Kidney (tissue), 14 donors: ENCODE data around the gene NDUFV1. TPM values are rescaled to one million over a fixed set of nuclear protein-coding genes. Genes with fewer than 3 reads are reported as not detected.
A peak's percentile ranks its signal among the peaks of the same experiment; 100 is the strongest.
"Not testable (repeated sequence)": the region's sequence is repeated elsewhere in the genome, so short reads cannot be mapped to it uniquely, and the experiment has no call there.

Experiments
- DNase-seq, 5 donors: peaks; one replicate each; pipeline ENCODE4 v3.0.0-alpha.2; 2013 to 2020
- FAIRE-seq: peaks from 2 replicates; lab custom pipeline; 2012; peaks lifted over from hg19 to GRCh38; lab: Jason Lieb, UNC
- H3K27ac ChIP-seq, 2 donors: one replicate each; pipeline ENCODE4 v1.7.0; 2013; ENCODE audit warnings: low read depth in 2 of 2, low read length in 2 of 2, inconsistent platforms in 1 of 2
- H3K27me3 ChIP-seq: one replicate; pipeline ENCODE4 v1.7.1; 2013; ENCODE audit warnings: low read length, inconsistent platforms; ENCODE audit not compliant: control insufficient read depth, insufficient read depth
- H3K36me3 ChIP-seq, 3 donors: one replicate each; pipeline versions ENCODE4 v1.7.0 to v1.7.1; 2013; ENCODE audit warnings: low read length in 3 of 3, control low read depth in 1 of 3, inconsistent platforms in 1 of 3; ENCODE audit not compliant: insufficient read depth in 3 of 3, control insufficient read depth in 2 of 3
- H3K4me1 ChIP-seq, 3 donors: one replicate each; pipeline versions ENCODE4 v1.7.0 to v1.7.1; 2013; ENCODE audit warnings: low read length in 3 of 3, inconsistent platforms in 1 of 3, low read depth in 1 of 3; ENCODE audit not compliant: control insufficient read depth in 2 of 3, insufficient read depth in 2 of 3
- H3K4me3 ChIP-seq, 3 donors: one replicate each; pipeline versions ENCODE4 v1.7.0 to v1.8.1; 2013; ENCODE audit warnings: low read length in 3 of 3, control low read depth in 1 of 3, inconsistent platforms in 1 of 3
- H3K9ac ChIP-seq, 3 donors: one replicate each; pipeline versions ENCODE4 v1.7.0 to v1.7.1; 2013; ENCODE audit warnings: low read length in 3 of 3, control low read depth in 1 of 3, inconsistent platforms in 1 of 3
- H3K9me3 ChIP-seq, 3 donors: one replicate each; pipeline versions ENCODE4 v1.7.0 to v1.7.1; 2013; ENCODE audit warnings: low read length in 3 of 3, control low read depth in 1 of 3, inconsistent platforms in 1 of 3; ENCODE audit not compliant: control insufficient read depth in 2 of 3, insufficient read depth in 1 of 3
- CTCF ChIP-seq: IDR thresholded peaks from 3 replicates; pipeline ENCODE4 v1.5.1; 2012; ENCODE audit warnings: mild to moderate bottlenecking, moderate library complexity, borderline replicate concordance; ENCODE audit not compliant: insufficient read depth; ENCODE audit errors: extremely low read depth
- intact Hi-C: fragments of 100-400 bp; cut with DNase I; formaldehyde crosslinking; loops from one replicate; pipeline ENCODE4 v1.11.1; 2022
- polyA plus RNA-seq: library from polyadenylated mRNA; stranded (reverse); fragments of 350-450 nt; fragmentation: Illumina TruSeq; extraction: RNeasy Lipid Tissue Mini Kit (QIAGEN cat#74804); gene quantifications from one replicate; pipeline ENCODE4 v1.2.3, GENCODE V29; 2014; ENCODE audit warnings: low read depth, low replicate concordance; ENCODE audit not compliant: insufficient read depth
- total RNA-seq: library from RNA; stranded (reverse); fragmentation: NEBNext Ultra II Directional; extraction: Animal tissue kit (Norgen Biotek cat#: 25700); gene quantifications from one replicate; pipeline ENCODE4 v1.2.1, GENCODE V29; 2021
- donor health status: control.
- donor health status: control.
- donor health status: control.
- donor health status: control.
- donor health status: control.
- donor health status: DM: yes; HTN: yes; CAD: no.
- donor health status: Normal renal cell carcinoma (clear cell type).

Gene NDUFV1
- total and polyA plus RNA-seq, 2 donors from 2014 or later = 191 to 395 TPM

- H3K4me3 ChIP-seq, H3K9ac ChIP-seq, H3K27me3 ChIP-seq, FAIRE-seq, intact Hi-C loops, H3K27ac ChIP-seq, H3K36me3 ChIP-seq, H3K9me3 ChIP-seq: not testable (repeated sequence)
- DNase-seq = peak in 1 of 5 donors; percentile 43
- H3K4me1 ChIP-seq = peaks cover 0 to 11% (median 6%) of the 10 kb centered on the region in 3 donors
Observed at GRCh38 chr11:67626131-67626833, 19.5 kb downstream of the NDUFV1 start.

DNA sequence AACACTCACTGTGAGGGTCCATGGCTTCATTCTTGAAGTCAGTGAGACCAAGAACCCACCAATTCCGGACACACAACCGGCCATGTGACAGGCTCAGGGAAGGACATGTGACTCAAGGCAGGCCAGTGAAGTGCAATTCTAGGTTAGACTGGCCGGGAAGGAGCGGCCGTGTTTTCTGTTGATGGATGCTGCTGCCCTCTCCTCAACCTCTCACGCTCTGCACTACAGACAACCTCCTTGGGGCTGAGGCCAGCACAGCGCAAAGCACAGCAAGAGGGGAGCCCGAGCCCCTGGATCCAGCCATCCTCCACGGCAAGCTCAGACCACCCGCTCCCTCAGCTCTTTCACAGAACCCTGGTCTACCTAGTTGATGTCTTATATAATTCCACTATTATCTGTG is 20.2 kb downstream of the NDUFV1 start:
- no peak overlapping the region for H3K9ac ChIP-seq
- DNase-seq (peak in 2 of 5 donors; percentile 35 to 57), FAIRE-seq (no peak)
- no peak overlapping the region for H3K4me3 ChIP-seq
- H3K9me3 ChIP-seq = no peaks in the 10 kb centered on the region
- H3K27me3 ChIP-seq = no peaks in the 10 kb centered on the region
- H3K27ac ChIP-seq = no peak overlapping the region
- TF ChIP-seq CTCF = no peak
- peaks cover 0 to 18% (median 6%) of the 10 kb centered on the region in 3 donors for H3K4me1 ChIP-seq
- no peaks in the 10 kb centered on the region for H3K36me3 ChIP-seq
- intact Hi-C loops = no loop called here

- Histone ChIP-seq H3K4me3 (no peak overlapping the region), H3K9ac (no peak overlapping the region), H3K27me3 (no peaks in the 10 kb centered on the region), H3K36me3 (no peaks in the 10 kb centered on the region), H3K9me3 (no peaks in the 10 kb centered on the region), H3K4me1 (peaks cover 0 to 21% (median 6%) of the 10 kb centered on the region in 3 donors), H3K27ac (no peak overlapping the region)
- TF ChIP-seq CTCF = no peak
- DNase-seq (peak in 3 of 5 donors; percentile 7 to 59 (median 53)), FAIRE-seq (no peak)
- intact Hi-C loops = no loop called here
Observed at GRCh38 chr11:67627441-67627811, 20.7 kb downstream of the NDUFV1 start.

- H3K36me3 ChIP-seq = no peaks in the 10 kb centered on the region
- TF ChIP-seq CTCF = no peak
- peak in 3 of 5 donors; percentile 7 to 71 (median 57) for DNase-seq
- FAIRE-seq = no peak
- no peak overlapping the region for H3K27ac ChIP-seq
- intact Hi-C loops = no loop called here
- H3K9ac ChIP-seq = no peak overlapping the region
- H3K4me1 ChIP-seq = peaks cover 0 to 21% (median 6%) of the 10 kb centered on the region in 3 donors
- H3K27me3 ChIP-seq = no peaks in the 10 kb centered on the region
- H3K9me3 ChIP-seq = no peaks in the 10 kb centered on the region
- H3K4me3 ChIP-seq = no peak overlapping the region
Observed at GRCh38 chr11:67627812-67628624, 21.3 kb downstream of the NDUFV1 start.
